Heart right ventricle (tissue), 16 donors: Measurements from ENCODE around the gene RMI2. TPM values are rescaled to one million over a fixed set of nuclear protein-coding genes. Genes with fewer than 3 reads are reported as not detected.

Experiments used
- ATAC-seq, 8 donors: fragments of 200-7000 bp; cut with Tn5 transposase; one replicate each; pipeline ENCODE4 v1.9.1; 2020; ENCODE audit warnings: mild to moderate bottlenecking in 8 of 8, moderate library complexity in 8 of 8, moderate number of reproducible peaks in 1 of 8
- DNase-seq, 2 donors: peaks; one replicate each; pipeline ENCODE4 v3.0.0-alpha.2; 2020
- H3K27ac ChIP-seq, 10 donors: fragments of 200-600 bp; sonication (generic) in 2 of 10; one replicate each; pipeline versions ENCODE4 v1.5.0 to v1.8.0; 2020 to 2022; ENCODE audit warnings: mild to moderate bottlenecking in 3 of 10
- H3K27me3 ChIP-seq, 7 donors: fragments of 200-600 bp; one replicate each; pipeline ENCODE4 v1.8.0; 2021 to 2022; ENCODE audit warnings: mild to moderate bottlenecking in 2 of 7
- H3K36me3 ChIP-seq, 9 donors: fragments of 200-600 bp; sonication (generic) in 1 of 9; one replicate each; pipeline versions ENCODE4 v1.5.0 to v1.8.0; 2020 to 2022; ENCODE audit warnings: mild to moderate bottlenecking in 2 of 9
- H3K4me1 ChIP-seq, 9 donors: fragments of 200-600 bp; sonication (generic) in 1 of 9; one replicate each; pipeline versions ENCODE4 v1.5.0 to v1.8.0; 2020 to 2022; ENCODE audit warnings: mild to moderate bottlenecking in 4 of 9
- H3K4me3 ChIP-seq, 10 donors: fragments of 200-600 bp; sonication (generic) in 2 of 10; one replicate each; pipeline versions ENCODE4 v1.5.0 to v1.8.0; 2020 to 2022; ENCODE audit warnings: mild to moderate bottlenecking in 7 of 10, moderate library complexity in 2 of 10
- H3K9me3 ChIP-seq, 11 donors: fragments of 200-600 bp in 10 of 11; sonication (generic) in 2 of 11; one replicate each; pipeline versions ENCODE4 v1.5.0 to v1.8.0; 2013 to 2022; ENCODE audit warnings: mild to moderate bottlenecking in 2 of 11, control low read depth in 1 of 11, moderate library complexity in 1 of 11
- CTCF ChIP-seq, 9 donors: fragments of 200-600 bp; sonication (generic) in 2 of 9; IDR thresholded peaks; one replicate each; pipeline versions ENCODE4 v1.5.0 to v1.8.0; 2021 to 2022; ENCODE audit warnings: antibody characterized with exemption in 9 of 9, mild to moderate bottlenecking in 5 of 9, moderate library complexity in 1 of 9
- WGBS, 2 donors: extraction: QIAGEN DNeasy Blood & Tissue Kit; methylation state at CpG; one replicate each; pipeline ENCODE4 v1.1.7; 2013; ENCODE audit warnings: inconsistent platforms in 1 of 2; 5-methylcytosine and 5-hydroxymethylcytosine counted together
- intact Hi-C, 10 donors: fragments of 100-400 bp; cut with DNase I; formaldehyde crosslinking; loops; one replicate each; pipeline versions ENCODE4 v1.11.1 to v1.14.2; 2022
- polyA plus RNA-seq, 2 donors: library from polyadenylated mRNA; stranded (reverse); fragments of 200-250 nt; gene quantifications; one replicate each; pipeline ENCODE4 v1.2.3, GENCODE V29; 2013
- total RNA-seq, 10 donors: library from RNA; stranded (reverse); fragmentation: NEBNext Ultra II Directional in 3 of 10; extraction: Animal tissue kit (Norgen Biotek cat#: 25700) in 3 of 10; gene quantifications; one replicate each; pipeline versions ENCODE4 v1.2.1 to v1.2.4, GENCODE V29; 2021 to 2023
- donor health status: Arrhythmogenic right ventricular cardiomyopathy.
- donor health status: ischemic (EF 13 %, LVEDD 7.1; RV severe dilation, severe dysfunction).
- donor health status: healthy with polysubstance abuse.
- donor health status: DM: no; HTN: yes; CAD: no.
- donor health status: DM: no; HTN: no; CAD: no.
- donor health status: ischemic (EF 25% LVEDD 6.9; RV normal size, moderate dysfunction).
- donor health status: ischemic (EF 25% LVEDD 5.7; RV mildly dilated, moderate dysfunction).
- donor health status: healthy.
- donor health status: DM: yes; HTN: yes; CAD: no.
- donor health status: Ischemic cardiomyopathy.
- donor health status: ischemic (EF 35%, LVEDD 5.7; RV mildly dilated, moderate dysfunction).
- donor health status: nonischemic (EF 11% LVEDD 7.7; RV severe dilation, severe dysfunction).
- donor health status: DM: yes; HTN: yes; CAD: no.
- donor health status: PGD.
- donor health status: ischemic (EF 29% LVEDD 5.4; RV normal size, mild dysfunction).
- donor health status: nonischemic (EF 23%, LVEDD 6.1; RV moderate dilation, normal function).

The RMI2 gene
- total and polyA plus RNA-seq, 12 donors, result 0.22 to 3.8 (median 1.1) TPM

- no peak overlapping the region for H3K4me3 ChIP-seq
- no peaks in the 10 kb centered on the region for H3K4me1 ChIP-seq
- no peak for TF ChIP-seq CTCF (IDR thresholded peaks at IDR 0.05)
- DNase-seq, result no peak
- 86 to 90% methylated on average over 8 of the region's 8 CpGs for WGBS, 2 donors
- no peaks in the 10 kb centered on the region for H3K9me3 ChIP-seq
- H3K36me3 ChIP-seq, result no peaks in the 10 kb centered on the region
- intact Hi-C loops, result no loop called here
- H3K27me3 ChIP-seq, result no peaks in the 10 kb centered on the region
- no peak overlapping the region for H3K27ac ChIP-seq
- no peak for ATAC-seq
Measured at GRCh38 chr16:11318817-11319216, 26.4 kb upstream of the RMI2 start.

- intact Hi-C loops, result loop anchor here in 1 of 10 donors (5.0 kb wide), 1 partner anchor 1033 kb away; no protein-coding TSS in a partner anchor
- no peaks in the 10 kb centered on the region for H3K9me3 ChIP-seq
- ATAC-seq, result no peak
- no peak for DNase-seq
- H3K27ac ChIP-seq, result no peak overlapping the region
- H3K27me3 ChIP-seq, result no peaks in the 10 kb centered on the region
- no peaks in the 10 kb centered on the region for H3K36me3 ChIP-seq
- TF ChIP-seq CTCF (IDR thresholded peaks at IDR 0.05), result no peak
- no peak overlapping the region for H3K4me3 ChIP-seq
- H3K4me1 ChIP-seq, result no peaks in the 10 kb centered on the region
- 60 to 62% methylated on average over 8 of the region's 8 CpGs for WGBS, 2 donors
Measured at GRCh38 chr16:11319529-11320146, 25.6 kb upstream of the RMI2 start.

- H3K4me3 ChIP-seq, result no peak overlapping the region
- no peaks in the 10 kb centered on the region for H3K27me3 ChIP-seq
- intact Hi-C loops, result loop anchor here in 1 of 10 donors (5.0 kb wide), 1 partner anchor 1032 kb away; no protein-coding TSS in a partner anchor
- no peak overlapping the region for H3K27ac ChIP-seq
- DNase-seq, result no peak
- no peak for TF ChIP-seq CTCF (IDR thresholded peaks at IDR 0.05)
- ATAC-seq, result no peak
- no peaks in the 10 kb centered on the region for H3K9me3 ChIP-seq
- 83 to 84% methylated on average over 10 of the region's 10 CpGs for WGBS, 2 donors
- H3K4me1 ChIP-seq, result peaks cover 0 to 4% (median 0%) of the 10 kb centered on the region in 9 donors
- no peaks in the 10 kb centered on the region for H3K36me3 ChIP-seq
Measured at GRCh38 chr16:11320170-11320569, 25.1 kb upstream of the RMI2 start.

- no peak overlapping the region for H3K4me3 ChIP-seq
- WGBS, 2 donors, result 74 to 94% methylated on average over 5 of the region's 5 CpGs
- H3K27me3 ChIP-seq, result no peaks in the 10 kb centered on the region
- ATAC-seq, result no peak
- no peak overlapping the region for H3K27ac ChIP-seq
- H3K4me1 ChIP-seq, result peaks cover 0 to 19% (median 0%) of the 10 kb centered on the region in 9 donors
- no peaks in the 10 kb centered on the region for H3K9me3 ChIP-seq
- no peak for TF ChIP-seq CTCF (IDR thresholded peaks at IDR 0.05)
- no peaks in the 10 kb centered on the region for H3K36me3 ChIP-seq
- DNase-seq, result no peak
- intact Hi-C loops, result loop anchor here in 1 of 10 donors (5.0 kb wide), 1 partner anchor 1031 kb away; no protein-coding TSS in a partner anchor
Measured at GRCh38 chr16:11321662-11322061, 23.6 kb upstream of the RMI2 start.
